Measurements from ENCODE around the gene RPEL1. TPM values are rescaled to one million over a fixed set of nuclear protein-coding genes. Genes with fewer than 3 reads are reported as not detected.
A peak's percentile ranks its signal among the peaks of the same experiment; 100 is the strongest.

The RPEL1 gene
- total and polyA plus RNA-seq, 2 donors from 2014 or later: not detected

DNA sequence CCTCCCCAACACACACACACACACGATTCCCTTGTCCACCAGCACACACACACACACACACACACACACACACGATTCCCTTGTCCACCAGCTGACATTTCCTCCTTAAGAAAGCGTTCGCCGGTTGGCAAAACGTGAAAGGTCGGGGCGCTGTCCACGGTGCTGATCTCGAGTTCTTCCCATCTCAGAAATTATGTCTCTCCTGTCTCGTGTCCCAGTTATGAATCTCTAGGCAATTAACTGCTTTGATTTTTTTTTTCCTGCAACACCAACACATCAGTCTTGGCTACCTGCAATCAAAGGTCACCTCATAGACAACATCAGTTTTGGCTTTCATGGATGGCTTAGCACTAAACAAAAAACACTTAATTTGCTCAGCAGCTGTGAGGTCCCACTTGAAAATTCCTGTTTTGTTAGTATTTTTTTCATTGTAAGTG, 33.2 kb downstream of the RPEL1 start:
- FAIRE-seq: no peak
- Histone ChIP-seq H3K9me3 (ENCODE audit: control insufficient read depth in 2 of 3, insufficient read depth in 1 of 3, low read length in 3 of 3) (no peaks in the 10 kb centered on the region), H3K27ac (ENCODE audit: low read depth in 2 of 2, low read length in 2 of 2) (no peak overlapping the region), H3K9ac (ENCODE audit: low read length in 3 of 3) (no peak overlapping the region), H3K4me1 (ENCODE audit: control insufficient read depth in 2 of 3, insufficient read depth in 2 of 3, low read depth in 1 of 3, low read length in 3 of 3) (peaks cover 0 to 8% (median 0%) of the 10 kb centered on the region in 3 donors), H3K36me3 (ENCODE audit: control insufficient read depth in 2 of 3, insufficient read depth in 3 of 3, low read length in 3 of 3) (no peaks in the 10 kb centered on the region), H3K4me3 (ENCODE audit: low read length in 3 of 3) (no peak overlapping the region), H3K27me3 (ENCODE audit: control insufficient read depth, insufficient read depth, low read length) (peaks cover 13% of the 10 kb centered on the region)
- intact Hi-C loops (cut with DNase I): no loop called here
- DNase-seq: peak in 4 of 5 donors; percentile 58 to 80 (median 74)
- TF ChIP-seq, protein P1, sequence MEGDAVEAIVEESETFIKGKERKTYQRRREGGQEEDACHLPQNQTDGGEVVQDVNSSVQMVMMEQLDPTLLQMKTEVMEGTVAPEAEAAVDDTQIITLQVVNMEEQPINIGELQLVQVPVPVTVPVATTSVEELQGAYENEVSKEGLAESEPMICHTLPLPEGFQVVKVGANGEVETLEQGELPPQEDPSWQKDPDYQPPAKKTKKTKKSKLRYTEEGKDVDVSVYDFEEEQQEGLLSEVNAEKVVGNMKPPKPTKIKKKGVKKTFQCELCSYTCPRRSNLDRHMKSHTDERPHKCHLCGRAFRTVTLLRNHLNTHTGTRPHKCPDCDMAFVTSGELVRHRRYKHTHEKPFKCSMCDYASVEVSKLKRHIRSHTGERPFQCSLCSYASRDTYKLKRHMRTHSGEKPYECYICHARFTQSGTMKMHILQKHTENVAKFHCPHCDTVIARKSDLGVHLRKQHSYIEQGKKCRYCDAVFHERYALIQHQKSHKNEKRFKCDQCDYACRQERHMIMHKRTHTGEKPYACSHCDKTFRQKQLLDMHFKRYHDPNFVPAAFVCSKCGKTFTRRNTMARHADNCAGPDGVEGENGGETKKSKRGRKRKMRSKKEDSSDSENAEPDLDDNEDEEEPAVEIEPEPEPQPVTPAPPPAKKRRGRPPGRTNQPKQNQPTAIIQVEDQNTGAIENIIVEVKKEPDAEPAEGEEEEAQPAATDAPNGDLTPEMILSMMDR (IDR thresholded peaks at IDR 0.05; ENCODE audit: borderline replicate concordance, extremely low read depth, insufficient read depth): no peak

DNA sequence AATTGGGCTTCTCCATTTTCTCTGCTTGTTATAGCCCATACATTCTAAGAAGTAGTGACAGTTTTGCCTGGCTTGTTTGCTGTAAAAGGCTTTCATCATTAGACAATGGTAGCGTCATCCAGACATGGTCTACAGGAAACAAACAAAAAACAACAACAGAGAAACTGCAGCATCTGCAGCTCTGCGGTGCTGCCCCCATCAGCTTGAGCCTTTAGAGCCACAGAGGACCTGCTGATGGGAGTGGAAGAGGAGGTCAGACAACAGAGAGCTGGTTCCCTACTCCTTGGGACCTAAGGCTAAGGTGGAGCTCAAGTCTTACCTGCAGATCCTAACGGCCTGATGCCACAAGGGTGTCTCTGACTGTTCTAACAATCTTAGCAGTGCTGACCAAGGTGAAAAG, 34.3 kb downstream of the RPEL1 start:
- FAIRE-seq (no peak), DNase-seq (no peak)
- Histone ChIP-seq H3K9ac (ENCODE audit: low read length in 3 of 3) (no peak overlapping the region), H3K27me3 (ENCODE audit: control insufficient read depth, insufficient read depth, low read length) (peaks cover 13% of the 10 kb centered on the region), H3K4me1 (ENCODE audit: control insufficient read depth in 2 of 3, insufficient read depth in 2 of 3, low read depth in 1 of 3, low read length in 3 of 3) (peaks cover 0 to 8% (median 0%) of the 10 kb centered on the region in 3 donors), H3K27ac (ENCODE audit: low read depth in 2 of 2, low read length in 2 of 2) (no peak overlapping the region), H3K4me3 (ENCODE audit: low read length in 3 of 3) (no peak overlapping the region), H3K36me3 (ENCODE audit: control insufficient read depth in 2 of 3, insufficient read depth in 3 of 3, low read length in 3 of 3) (no peaks in the 10 kb centered on the region), H3K9me3 (ENCODE audit: control insufficient read depth in 2 of 3, insufficient read depth in 1 of 3, low read length in 3 of 3) (no peaks in the 10 kb centered on the region)
- TF ChIP-seq, protein P1 (IDR thresholded peaks at IDR 0.05; ENCODE audit: borderline replicate concordance, extremely low read depth, insufficient read depth): no peak
- intact Hi-C loops (cut with DNase I): no loop called here

DNA sequence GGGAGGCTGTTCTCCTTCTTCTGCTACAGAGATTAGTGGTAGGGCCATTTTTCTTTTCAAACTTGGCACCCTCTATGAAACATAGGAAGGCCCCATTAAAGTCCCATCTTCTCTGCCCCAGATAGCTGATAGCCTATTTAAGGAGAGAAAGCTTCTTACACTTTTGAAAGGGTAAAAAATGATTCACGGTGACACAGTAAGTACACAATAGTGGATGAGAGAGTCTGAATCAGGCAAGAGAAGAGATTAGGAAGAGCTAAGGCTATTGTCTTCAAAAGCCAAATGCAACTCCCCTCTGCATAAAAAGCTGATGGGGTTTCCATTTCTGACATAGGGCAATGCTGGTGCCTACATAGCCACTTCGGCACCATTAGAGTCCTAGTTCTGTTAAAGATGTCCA, 34.8 kb downstream of the RPEL1 start:
- Histone ChIP-seq H3K4me3 (ENCODE audit: low read length in 3 of 3) (no peak overlapping the region), H3K9me3 (ENCODE audit: control insufficient read depth in 2 of 3, insufficient read depth in 1 of 3, low read length in 3 of 3) (no peaks in the 10 kb centered on the region), H3K27ac (ENCODE audit: low read depth in 2 of 2, low read length in 2 of 2) (no peak overlapping the region), H3K27me3 (ENCODE audit: control insufficient read depth, insufficient read depth, low read length) (peaks cover 13% of the 10 kb centered on the region), H3K9ac (ENCODE audit: low read length in 3 of 3) (no peak overlapping the region), H3K4me1 (ENCODE audit: control insufficient read depth in 2 of 3, insufficient read depth in 2 of 3, low read depth in 1 of 3, low read length in 3 of 3) (peaks cover 0 to 8% (median 0%) of the 10 kb centered on the region in 3 donors), H3K36me3 (ENCODE audit: control insufficient read depth in 2 of 3, insufficient read depth in 3 of 3, low read length in 3 of 3) (no peaks in the 10 kb centered on the region)
- FAIRE-seq (no peak), DNase-seq (no peak)
- TF ChIP-seq, protein P1 (IDR thresholded peaks at IDR 0.05; ENCODE audit: borderline replicate concordance, extremely low read depth, insufficient read depth): no peak
- intact Hi-C loops (cut with DNase I): no loop called here

DNA sequence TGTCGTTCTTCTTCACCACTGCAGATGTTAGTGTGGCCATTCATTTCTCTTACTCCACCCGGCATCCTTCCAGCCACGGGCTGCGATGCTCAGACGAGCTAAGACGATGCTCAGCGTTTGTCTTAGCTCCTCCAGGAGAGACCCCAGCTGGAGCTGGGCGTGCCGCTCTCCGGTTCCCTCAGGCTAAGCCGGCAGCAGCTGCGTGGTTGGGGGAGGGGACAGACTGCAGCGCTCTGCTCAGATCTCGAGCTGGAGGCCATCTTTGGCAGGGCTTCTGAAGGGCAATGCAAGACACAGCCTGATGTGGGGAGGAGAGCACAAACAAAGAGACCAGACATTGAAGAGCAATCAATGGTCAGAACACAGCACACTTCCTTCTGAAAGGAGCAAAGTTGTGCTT, 36.1 kb downstream of the RPEL1 start:
- TF ChIP-seq, protein P1 (IDR thresholded peaks at IDR 0.05; ENCODE audit: borderline replicate concordance, extremely low read depth, insufficient read depth): no peak
- peak in 4 of 5 donors; percentile 60 to 78 (median 65) for DNase-seq
- intact Hi-C loops (cut with DNase I): no loop called here
- peaks cover 0 to 8% (median 0%) of the 10 kb centered on the region in 3 donors for H3K4me1 ChIP-seq (ENCODE audit: control insufficient read depth in 2 of 3, insufficient read depth in 2 of 3, low read depth in 1 of 3, low read length in 3 of 3)
- no peak overlapping the region for H3K9ac ChIP-seq (ENCODE audit: low read length in 3 of 3)
- H3K27ac ChIP-seq (ENCODE audit: low read depth in 2 of 2, low read length in 2 of 2): no peak overlapping the region
- H3K4me3 ChIP-seq (ENCODE audit: low read length in 3 of 3): no peak overlapping the region
- FAIRE-seq: no peak
- no peaks in the 10 kb centered on the region for H3K36me3 ChIP-seq (ENCODE audit: control insufficient read depth in 2 of 3, insufficient read depth in 3 of 3, low read length in 3 of 3)
- no peaks in the 10 kb centered on the region for H3K9me3 ChIP-seq (ENCODE audit: control insufficient read depth in 2 of 3, insufficient read depth in 1 of 3, low read length in 3 of 3)
- peaks cover 5% of the 10 kb centered on the region for H3K27me3 ChIP-seq (ENCODE audit: control insufficient read depth, insufficient read depth, low read length)
